GM10847 (cell line): ENCODE measurements around the gene SDS.

Source experiments
- POLR2A ChIP-seq: IDR thresholded peaks from 2 replicates; pipeline ENCODE4 v1.6.1; 2011; ENCODE audit not compliant: insufficient read length; ENCODE audit errors: extremely low read depth

The SDS gene

GRCh38 chr12:113403435-113404415 lies at the start of gene SDS:
SDS (minus strand) TSS chr12:113403887; CDS start chr12:113399708, 4,179 bp downstream.
- TF ChIP-seq POLR2A = no peak

DNA sequence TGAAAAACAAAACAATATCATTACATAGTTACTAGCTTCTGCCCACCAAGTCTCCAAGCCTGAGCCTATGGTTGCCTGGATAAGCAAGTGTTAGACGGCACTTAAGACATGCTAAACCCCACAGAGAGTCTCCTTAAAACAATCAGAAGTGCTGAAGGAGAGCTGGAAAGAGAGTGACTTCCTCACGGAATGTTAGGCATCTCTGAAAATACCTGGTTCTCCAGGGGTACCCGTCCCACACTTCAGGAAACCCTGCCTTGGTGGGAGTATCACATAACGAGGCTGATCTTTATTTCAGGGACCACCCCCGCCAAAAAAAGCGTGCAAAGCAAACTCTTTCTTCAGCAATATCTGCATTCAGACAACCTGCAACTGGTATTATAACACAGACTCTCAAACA lies 49.6 kb upstream of the SDS start:
- no peak for TF ChIP-seq POLR2A

DNA sequence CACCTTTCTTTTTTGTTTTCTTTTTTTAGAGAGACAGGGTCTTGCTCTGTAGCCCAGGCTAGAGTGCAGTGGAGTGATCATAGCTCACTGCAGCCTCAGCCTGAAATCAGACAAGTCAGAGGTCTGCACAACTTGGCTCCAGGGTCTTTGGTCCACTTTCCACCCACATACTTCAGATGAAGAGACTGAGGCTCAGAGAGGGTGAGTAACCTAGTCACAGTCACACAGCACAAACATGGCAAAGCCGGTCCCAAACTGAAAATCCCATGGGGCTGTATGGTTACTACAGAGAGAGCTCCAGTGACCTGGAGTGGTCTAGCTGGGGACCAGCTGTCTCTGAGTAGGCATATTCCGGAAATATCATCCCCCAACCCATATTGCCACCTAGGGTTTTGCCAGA lies 48.8 kb upstream of the SDS start:
- no peak for TF ChIP-seq POLR2A

GRCh38 chr12:113449839-113450238 lies 46.2 kb upstream of the SDS start:
- TF ChIP-seq POLR2A = no peak

DNA sequence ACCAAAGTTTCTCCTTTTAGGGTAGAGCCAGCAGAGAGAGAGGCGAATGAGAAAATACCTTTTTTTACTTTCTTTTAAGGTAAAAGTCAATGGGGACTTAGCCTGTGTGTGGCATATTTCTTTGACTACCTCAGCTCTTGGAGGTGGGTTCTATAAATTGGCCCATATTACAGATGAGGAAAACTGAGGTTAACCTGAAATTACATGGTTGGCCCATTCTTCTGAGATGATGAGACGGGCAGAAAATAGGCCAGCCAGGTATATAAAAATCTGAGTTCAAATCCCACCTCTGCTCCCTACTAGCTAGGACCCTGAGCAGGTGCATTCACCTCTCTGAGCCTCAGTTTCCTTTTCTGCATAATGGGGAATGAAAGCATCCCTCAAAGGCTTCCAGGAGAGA lies 45.6 kb upstream of the SDS start:
- no peak for TF ChIP-seq POLR2A

DNA sequence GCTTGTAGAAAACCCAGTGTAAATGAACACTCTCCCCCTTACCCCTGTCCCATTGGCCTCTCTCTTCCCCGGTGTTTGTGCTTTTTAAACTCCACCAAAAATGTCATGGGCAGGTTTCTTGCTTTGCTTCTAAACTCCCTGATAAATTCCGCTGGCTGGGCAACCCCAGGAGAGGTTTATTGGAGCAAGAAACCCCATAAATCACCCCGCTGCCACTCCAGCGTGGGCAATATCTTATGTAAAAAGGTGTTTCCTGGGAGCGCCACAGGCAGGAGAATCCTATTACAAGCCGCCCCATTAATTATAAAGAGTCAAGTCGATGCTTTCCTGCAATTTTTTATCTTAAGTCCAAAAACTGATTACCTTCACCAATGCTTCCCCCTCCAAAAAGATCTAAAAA lies 45.2 kb upstream of the SDS start:
- TF ChIP-seq POLR2A = no peak

- TF ChIP-seq POLR2A = no peak
Observed at GRCh38 chr12:113445544-113446171, 42.0 kb upstream of the SDS start.

- TF ChIP-seq POLR2A = no peak
Observed at GRCh38 chr12:113443030-113443539, 39.4 kb upstream of the SDS start.

DNA sequence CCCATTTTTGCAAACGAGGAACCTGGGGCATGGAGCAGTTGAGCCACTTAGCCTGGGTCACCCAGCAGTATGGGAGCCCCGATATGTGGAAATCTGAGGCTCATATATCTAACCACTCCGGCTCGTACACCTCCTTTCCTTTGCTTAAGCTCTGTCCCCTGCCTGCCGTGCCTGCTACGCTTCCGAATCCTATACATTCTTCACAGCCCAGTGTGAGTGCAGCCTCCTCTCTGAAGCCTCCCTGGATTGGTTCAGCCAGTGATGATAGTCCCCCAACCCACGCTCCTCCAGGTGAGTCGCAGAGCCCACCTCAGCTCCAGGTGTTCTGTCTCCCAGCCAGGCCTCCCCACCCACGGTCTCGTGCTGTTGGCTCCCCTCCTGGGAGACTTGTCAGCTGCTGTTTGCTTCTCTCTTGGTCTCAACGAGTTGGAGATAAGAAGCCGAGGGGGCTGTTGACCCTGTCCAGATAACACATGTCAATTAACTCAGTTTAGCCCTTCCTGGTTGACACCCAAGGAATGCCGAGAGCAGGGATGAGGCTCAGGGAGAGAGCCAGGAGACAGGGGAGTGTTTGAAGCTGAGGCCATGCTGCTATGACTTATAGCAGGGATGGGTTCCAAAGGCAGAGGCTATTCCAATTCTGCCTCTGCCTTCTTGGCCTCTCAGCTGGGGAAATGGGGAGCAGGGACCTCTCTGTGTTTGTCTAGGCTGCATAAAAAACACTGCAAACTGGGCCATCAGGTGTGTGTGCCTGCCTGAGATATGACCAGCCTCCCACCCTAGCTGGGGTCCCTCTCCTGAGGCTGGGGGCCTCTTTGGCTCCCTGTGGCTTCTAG lies 37.5 kb upstream of the SDS start:
- no peak for TF ChIP-seq POLR2A

DNA sequence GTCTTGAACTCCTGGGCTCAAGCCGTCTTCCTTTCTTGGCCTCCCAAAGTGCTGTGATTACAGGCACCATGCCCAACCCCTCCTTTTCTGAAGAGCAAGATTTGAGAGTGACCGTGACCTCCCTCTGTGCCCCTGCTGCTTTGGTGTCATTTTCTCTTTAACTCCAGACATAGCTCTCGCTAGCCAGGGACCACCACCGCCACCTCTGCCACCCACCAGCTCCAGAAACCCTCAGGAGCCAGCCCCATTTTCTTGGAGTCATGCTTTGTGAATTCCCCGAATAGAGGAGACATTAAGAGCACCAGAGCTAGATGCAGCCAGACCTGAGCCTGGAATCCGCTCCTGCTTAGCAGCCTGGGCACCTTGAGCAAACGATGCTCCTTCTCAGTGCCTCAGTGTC lies 36.6 kb upstream of the SDS start:
- no peak for TF ChIP-seq POLR2A

DNA sequence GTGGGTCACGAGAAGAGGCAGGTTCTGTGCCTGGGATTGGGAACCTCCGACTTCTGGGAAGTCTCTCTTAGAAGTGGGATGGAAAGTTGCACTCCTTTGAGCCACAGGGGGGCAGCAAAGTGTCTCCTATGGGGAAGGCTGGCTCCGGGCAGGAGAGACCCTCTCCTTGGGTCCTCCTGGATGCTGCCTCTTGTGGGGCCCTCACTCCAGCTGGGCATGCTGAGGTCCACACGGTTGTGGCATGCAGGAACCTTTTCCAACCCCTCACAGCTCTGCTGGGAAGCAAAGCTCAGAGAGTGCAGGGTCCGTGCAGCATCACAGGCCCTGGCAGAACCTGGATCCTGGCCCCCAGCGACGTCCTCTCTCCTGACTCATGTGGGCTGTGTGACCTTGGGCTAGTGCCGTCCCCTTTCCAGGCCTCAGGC lies 35.9 kb upstream of the SDS start:
- TF ChIP-seq POLR2A = no peak

DNA sequence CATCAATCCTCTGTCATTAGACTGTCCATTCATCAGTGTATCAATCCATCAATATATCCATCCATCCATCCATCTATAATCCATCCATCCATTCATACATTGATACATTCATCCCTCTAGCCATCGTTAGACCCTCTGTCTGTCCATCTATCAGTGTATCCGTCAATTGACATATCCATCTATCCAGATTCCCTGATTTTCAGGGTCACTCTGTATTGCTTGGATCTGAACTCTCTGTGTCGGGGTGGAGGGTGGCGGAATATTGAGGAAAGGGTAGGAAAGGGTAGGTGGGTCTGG lies 35.6 kb upstream of the SDS start:
- no peak for TF ChIP-seq POLR2A

- no peak for TF ChIP-seq POLR2A
Observed at GRCh38 chr12:113438523-113439300, 35.0 kb upstream of the SDS start.

DNA sequence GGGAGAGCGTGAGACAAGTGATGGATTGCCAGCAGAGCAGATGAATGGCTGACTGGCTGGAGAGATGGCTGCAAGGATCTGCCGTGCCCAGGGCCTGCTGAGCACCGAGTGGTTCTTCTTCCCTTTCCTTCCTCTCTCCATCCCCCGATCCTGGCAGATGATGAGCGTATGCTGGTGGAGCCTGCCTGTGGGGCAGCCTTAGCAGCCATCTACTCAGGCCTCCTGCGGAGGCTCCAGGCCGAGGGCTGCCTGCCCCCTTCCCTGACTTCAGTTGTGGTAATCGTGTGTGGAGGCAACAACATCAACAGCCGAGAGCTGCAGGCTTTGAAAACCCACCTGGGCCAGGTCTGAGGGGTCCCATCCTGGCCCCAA lies 34.0 kb upstream of the SDS start:
- no peak for TF ChIP-seq POLR2A
